OCI-LY3 (cell line): ENCODE measurements around the gene MUC4.

Experiments
- EZH2phosphoT487 ChIP-seq: fragments of 200-600 bp; shearing (Covaris generic); IDR thresholded peaks from 2 replicates; pipeline ENCODE4 v1.6.1; 2018; ENCODE audit warnings: antibody characterized with exemption, mixed run types, low read depth
- TF ChIP-seq, protein P1 (sequence below): fragments of 200-600, 300-600 bp; sonication (generic); IDR thresholded peaks from 2 replicates; pipeline ENCODE4 v1.5.1; 2014; ENCODE audit warnings: antibody characterized with exemption, low read length, low read depth

DNA sequence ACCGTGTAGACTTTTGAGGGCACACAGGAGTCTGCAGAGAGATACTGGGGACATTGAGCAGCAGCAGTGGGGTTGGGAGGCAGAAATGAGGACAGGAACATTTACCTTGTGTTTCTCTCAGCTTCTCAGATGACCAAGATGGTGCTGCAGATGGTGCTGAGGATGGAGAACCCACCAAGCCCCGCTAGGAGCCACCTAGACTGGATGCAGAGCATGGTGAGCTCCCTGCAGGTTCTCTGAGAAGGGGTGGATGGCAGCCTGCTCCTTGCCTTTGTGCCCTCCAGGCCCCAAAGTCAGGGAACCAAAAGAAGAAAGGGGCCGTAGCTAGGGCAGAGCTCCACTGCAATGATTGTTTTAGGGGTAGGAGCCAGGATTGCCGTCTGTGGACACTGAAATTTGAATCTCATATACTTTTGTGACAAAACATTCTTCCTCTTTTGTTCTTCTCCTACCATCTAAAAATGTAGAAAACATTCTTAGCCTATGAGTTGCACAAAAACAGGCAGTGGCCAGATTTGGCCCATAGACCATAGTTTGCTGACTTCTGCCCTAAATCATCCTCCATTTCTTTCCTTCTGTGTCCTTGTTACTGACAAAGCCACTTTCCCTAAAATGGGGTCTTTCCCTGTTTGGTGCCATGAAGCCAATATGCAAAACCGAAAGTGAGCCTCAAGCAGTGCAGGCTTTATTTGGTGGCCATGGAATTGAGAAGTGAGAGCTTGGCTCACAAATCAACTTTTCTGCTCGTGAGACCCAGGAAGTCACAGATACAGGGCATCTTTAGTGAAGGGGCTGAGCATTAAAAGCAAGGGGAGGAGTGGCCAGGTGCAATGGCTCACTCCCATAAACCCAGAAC lies 102.9 kb downstream of the MUC4 start:
- TF ChIP-seq, protein P1, sequence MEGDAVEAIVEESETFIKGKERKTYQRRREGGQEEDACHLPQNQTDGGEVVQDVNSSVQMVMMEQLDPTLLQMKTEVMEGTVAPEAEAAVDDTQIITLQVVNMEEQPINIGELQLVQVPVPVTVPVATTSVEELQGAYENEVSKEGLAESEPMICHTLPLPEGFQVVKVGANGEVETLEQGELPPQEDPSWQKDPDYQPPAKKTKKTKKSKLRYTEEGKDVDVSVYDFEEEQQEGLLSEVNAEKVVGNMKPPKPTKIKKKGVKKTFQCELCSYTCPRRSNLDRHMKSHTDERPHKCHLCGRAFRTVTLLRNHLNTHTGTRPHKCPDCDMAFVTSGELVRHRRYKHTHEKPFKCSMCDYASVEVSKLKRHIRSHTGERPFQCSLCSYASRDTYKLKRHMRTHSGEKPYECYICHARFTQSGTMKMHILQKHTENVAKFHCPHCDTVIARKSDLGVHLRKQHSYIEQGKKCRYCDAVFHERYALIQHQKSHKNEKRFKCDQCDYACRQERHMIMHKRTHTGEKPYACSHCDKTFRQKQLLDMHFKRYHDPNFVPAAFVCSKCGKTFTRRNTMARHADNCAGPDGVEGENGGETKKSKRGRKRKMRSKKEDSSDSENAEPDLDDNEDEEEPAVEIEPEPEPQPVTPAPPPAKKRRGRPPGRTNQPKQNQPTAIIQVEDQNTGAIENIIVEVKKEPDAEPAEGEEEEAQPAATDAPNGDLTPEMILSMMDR: no peak
- TF ChIP-seq EZH2phosphoT487: no peak
